Right atrium auricular region (tissue), 2 donors: ENCODE data around the gene KIF14. TPM values are rescaled to one million over a fixed set of nuclear protein-coding genes. Genes with fewer than 3 reads are reported as not detected.

ENCODE experiments used
- DNase-seq: peaks from one replicate; pipeline ENCODE4 v3.0.0-alpha.2; 2019; ENCODE audit warnings: low spot score
- H3K27ac ChIP-seq, 2 donors: fragments of 200-600 bp; sonication (generic); 1 replicate in 1 of 2; 2 replicates in 1 of 2; pipeline ENCODE4 v1.5.1; 2016 to 2019
- H3K27me3 ChIP-seq, 2 donors: fragments of 200-600 bp; sonication (generic); one replicate each; pipeline versions ENCODE4 v1.5.1 to v1.6.0; 2017 to 2019
- H3K36me3 ChIP-seq: fragments of 200-600 bp; sonication (generic); one replicate; pipeline ENCODE4 v1.5.1; 2016
- H3K4me1 ChIP-seq, 2 donors: fragments of 200-600 bp; sonication (generic); one replicate each; pipeline versions ENCODE4 v1.5.1 to v1.6.0; 2017 to 2019
- H3K4me3 ChIP-seq, 2 donors: fragments of 200-600 bp; sonication (generic); 1 replicate in 1 of 2; 2 replicates in 1 of 2; pipeline ENCODE4 v1.5.1; 2017 to 2019; ENCODE audit warnings: mild to moderate bottlenecking in 1 of 2, moderate library complexity in 1 of 2
- H3K9me3 ChIP-seq, 2 donors: fragments of 200-600 bp; sonication (generic); one replicate each; pipeline ENCODE4 v1.5.1; 2019
- CTCF ChIP-seq, 2 donors: fragments of 200-600 bp; sonication (generic); IDR thresholded peaks; one replicate each; pipeline ENCODE4 v1.5.1; 2019; ENCODE audit warnings: antibody characterized with exemption in 2 of 2
- total RNA-seq, 2 donors: library from RNA; depleted of rRNA; stranded (reverse); fragments of >200 nt; gene quantifications; one replicate each; pipeline ENCODE4 v1.1.0, GENCODE V29; 2016

The KIF14 gene
- total RNA-seq, 2 donors from 2014 or later = 0.41 TPM; not detected in 1

- no peak overlapping the region for H3K27ac ChIP-seq
- peaks cover 0 to 5% of the 10 kb centered on the region in 2 donors for H3K4me1 ChIP-seq
- no peak for DNase-seq
- no peaks in the 10 kb centered on the region for H3K9me3 ChIP-seq
- no peak overlapping the region for H3K4me3 ChIP-seq
- H3K36me3 ChIP-seq = no peaks in the 10 kb centered on the region
- no peak for TF ChIP-seq CTCF (IDR thresholded peaks at IDR 0.05)
- no peaks in the 10 kb centered on the region for H3K27me3 ChIP-seq
Observed at GRCh38 chr1:200524092-200524491, 96.5 kb downstream of the KIF14 start.

DNA sequence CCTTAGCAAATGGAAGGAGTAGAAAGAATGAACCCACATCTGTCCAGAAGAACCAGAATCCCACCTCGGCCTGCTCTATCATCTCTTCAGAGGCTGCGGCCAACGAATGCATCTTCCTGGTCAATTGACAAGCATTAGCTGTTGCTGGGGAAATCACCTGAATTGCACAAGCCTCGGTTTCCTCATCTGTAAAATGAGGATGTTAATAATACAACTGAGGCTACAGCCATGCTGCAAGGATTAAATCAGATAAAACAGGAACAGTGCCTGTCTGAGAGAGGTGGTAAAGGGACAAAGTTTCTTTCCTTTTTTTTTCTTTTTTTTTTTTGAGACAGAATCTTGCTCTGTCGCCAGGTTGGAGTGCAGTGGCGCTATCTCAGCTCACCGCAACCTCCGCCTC lies 99.8 kb downstream of the KIF14 start:
- DNase-seq = no peak
- Histone ChIP-seq H3K27me3 (no peaks in the 10 kb centered on the region), H3K4me1 (peaks cover 0 to 5% of the 10 kb centered on the region in 2 donors)

DNA sequence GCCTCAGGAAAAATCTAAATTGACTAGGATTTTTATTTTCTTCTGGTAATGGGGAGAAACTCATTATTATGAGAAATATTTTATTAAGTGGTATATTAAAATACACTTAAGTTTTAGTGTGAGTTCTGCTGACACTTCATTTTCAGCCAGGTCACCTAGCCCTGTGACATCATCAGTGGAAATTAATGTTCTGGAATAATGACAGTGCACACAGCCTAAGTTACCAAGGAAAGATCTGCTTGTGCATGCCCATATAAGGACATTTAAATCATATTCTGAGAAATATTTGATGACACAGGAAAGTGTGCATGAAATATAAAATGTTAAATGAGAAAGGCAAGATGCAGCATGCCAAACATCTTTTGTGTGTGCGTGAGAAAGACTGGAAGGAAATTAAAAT lies 102.0 kb downstream of the KIF14 start:
- TF ChIP-seq CTCF (IDR thresholded peaks at IDR 0.05) = no peak
- Histone ChIP-seq H3K36me3 (no peaks in the 10 kb centered on the region), H3K4me1 (no peaks in the 10 kb centered on the region), H3K4me3 (no peak overlapping the region), H3K27ac (no peak overlapping the region), H3K27me3 (no peaks in the 10 kb centered on the region), H3K9me3 (no peaks in the 10 kb centered on the region)
- DNase-seq = no peak

More for the DNA sequence above, 99.8 kb downstream of the KIF14 start:
- Histone ChIP-seq H3K36me3 (no peaks in the 10 kb centered on the region), H3K9me3 (no peaks in the 10 kb centered on the region), H3K4me3 (no peak overlapping the region), H3K27ac (no peak overlapping the region)
- TF ChIP-seq CTCF (IDR thresholded peaks at IDR 0.05) = no peak

- Histone ChIP-seq H3K9me3 (no peaks in the 10 kb centered on the region), H3K4me3 (no peak overlapping the region), H3K27ac (no peak overlapping the region), H3K4me1 (no peaks in the 10 kb centered on the region), H3K27me3 (peaks cover 0 to 4% of the 10 kb centered on the region in 2 donors), H3K36me3 (no peaks in the 10 kb centered on the region)
- TF ChIP-seq CTCF (IDR thresholded peaks at IDR 0.05) = no peak
- DNase-seq = no peak
Observed at GRCh38 chr1:200512191-200512590, 108.4 kb downstream of the KIF14 start.

DNA sequence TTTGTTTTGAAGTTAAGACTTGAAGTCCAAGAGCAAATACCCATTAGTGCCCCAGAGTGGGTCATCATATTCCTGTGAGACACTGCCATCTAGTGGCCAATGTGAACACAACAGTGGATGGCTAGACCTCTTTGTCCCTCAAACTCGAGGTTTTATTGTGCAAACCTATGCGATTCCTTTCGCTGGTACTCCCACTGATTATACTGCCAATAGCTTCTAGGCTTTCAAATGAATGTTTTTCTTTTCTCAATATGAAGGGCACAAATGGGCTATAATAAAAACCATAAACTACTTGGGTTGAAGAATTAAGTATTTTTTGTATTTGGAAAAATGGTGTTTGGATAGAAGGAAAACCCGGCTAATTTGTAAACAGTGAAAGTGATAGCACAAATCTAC lies 110.3 kb downstream of the KIF14 start:
- Histone ChIP-seq H3K27me3 (peaks cover 0 to 4% of the 10 kb centered on the region in 2 donors), H3K9me3 (no peaks in the 10 kb centered on the region)

More for the DNA sequence above, 110.3 kb downstream of the KIF14 start:
- Histone ChIP-seq H3K4me1 (no peaks in the 10 kb centered on the region), H3K27ac (no peak overlapping the region), H3K4me3 (no peak overlapping the region), H3K36me3 (no peaks in the 10 kb centered on the region)
- DNase-seq = peak; percentile 72
- peak; percentile 75 to 93 for TF ChIP-seq CTCF (IDR thresholded peaks at IDR 0.05)
